Fibroblast of skin of back (primary cell): ENCODE data around the gene CYP4F3.
"Not testable (repeated sequence)": the region's sequence is repeated elsewhere in the genome, so short reads cannot be mapped to it uniquely, and the experiment has no call there.

ENCODE experiments used
- DNase-seq: peaks from one replicate; pipeline ENCODE4 v3.0.0-alpha.2; 2013

CYP4F3 gene

DNA sequence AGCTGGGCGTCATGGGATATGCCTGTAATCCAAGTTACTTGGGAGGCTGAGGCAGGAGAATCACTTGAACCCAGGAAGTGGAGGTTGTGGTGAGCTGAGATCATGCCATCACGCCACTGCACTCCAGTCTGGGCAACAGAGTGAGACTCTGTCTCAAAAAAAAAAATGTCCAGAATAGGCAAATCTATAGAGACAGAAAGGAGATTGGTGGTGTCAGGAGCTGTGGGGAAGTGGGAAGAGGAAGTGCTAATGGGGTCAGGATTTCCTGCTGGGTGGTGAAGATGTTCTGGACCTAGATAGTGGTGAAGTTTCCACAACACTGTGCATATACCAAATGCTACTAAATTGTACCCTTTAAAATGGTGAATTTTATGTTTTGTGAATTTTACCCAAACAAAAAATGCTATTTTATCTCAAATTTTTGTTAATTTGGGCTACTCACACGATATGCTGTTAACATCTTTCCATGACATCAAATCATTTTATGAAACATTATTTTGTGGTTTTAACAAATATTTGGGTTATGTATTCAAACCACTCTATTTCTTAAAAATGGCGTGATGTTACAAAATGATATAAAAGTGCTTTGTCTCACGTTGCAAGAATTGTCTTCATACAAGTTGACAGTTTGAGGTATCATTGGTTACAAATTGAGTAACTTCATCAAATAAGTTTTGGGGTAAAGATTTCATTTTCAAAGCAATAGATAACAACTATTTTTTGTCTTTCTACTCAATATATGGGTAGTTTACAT, 7.4 kb upstream of the CYP4F3 start:
- DNase-seq, result no peak

DNA sequence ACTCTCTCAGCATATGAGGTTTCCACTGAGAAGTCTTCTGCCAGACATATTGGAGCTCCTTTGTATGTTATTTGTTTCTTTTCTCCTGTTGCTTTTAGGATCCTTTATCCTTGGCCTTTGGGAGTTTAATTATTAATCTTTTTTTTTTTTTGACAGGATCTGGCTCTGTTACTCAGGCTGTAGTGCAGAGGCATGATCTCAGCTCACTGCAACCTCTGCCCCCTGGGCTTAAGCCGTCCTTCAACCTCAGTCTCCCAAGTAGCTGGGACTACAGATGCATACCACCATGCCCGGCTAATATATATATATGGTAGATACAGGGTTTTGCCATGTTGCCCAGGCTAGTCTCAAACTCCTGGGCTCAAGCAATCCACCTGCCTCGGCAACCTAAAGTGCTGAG, 6.6 kb upstream of the CYP4F3 start:
- no peak for DNase-seq

DNA sequence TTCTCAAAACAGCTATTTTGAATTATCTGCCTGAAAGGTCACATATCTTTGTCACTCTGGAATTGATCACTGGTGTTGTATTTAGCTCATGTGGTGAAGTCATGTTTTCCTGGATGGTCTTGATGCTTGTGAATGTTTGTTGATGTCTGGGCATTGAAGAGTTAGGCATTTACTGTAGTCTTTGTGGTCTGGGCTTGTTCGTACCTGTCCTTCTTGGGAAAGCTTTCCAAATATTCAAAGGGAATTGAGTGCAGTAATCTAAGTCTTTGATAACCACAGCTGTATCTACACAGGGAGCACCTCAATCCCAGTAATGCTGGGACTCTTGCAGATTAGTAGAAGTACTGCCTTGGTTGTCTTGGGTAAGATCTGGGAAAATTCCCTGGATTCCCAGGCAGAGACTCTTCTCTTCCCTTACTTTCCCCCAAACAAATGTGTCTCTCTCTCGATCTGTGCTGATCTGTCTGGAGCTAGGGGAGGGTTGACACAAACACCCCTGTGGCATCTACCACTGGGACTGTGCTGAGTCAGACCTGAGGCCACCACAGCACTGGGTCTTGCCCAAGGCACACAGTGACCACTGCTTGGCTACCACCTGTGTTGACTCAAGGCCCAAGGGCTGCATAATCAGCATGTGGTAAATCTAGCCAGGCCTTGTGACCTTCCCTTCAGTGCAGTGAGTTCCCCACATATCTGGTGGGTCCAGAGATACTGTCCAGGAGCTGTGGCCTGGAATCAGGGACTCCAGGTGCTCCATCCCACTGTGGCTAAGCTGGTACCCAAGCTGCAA, 5.5 kb upstream of the CYP4F3 start:
- DNase-seq, result no peak

DNA sequence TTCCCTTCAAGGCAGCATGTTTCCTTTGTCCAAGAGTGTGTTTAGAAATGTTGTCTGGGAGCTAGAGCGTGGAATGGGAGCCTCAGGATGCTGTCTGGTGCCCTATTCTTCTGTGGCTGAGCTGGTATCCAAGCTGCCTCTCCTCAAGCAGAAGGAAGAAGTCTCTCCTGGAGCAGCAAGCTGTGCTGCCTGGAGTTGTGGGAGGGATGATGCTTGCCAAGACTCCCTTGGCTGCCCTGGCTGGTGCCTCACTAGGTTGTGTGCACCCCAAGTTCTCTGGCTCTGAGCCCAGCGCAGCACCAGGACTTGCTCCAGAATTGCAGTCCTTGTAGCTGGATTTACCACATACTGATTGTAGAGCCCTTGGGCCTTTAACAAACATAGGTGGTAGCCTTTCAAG, 4.7 kb upstream of the CYP4F3 start:
- DNase-seq, result no peak

DNA sequence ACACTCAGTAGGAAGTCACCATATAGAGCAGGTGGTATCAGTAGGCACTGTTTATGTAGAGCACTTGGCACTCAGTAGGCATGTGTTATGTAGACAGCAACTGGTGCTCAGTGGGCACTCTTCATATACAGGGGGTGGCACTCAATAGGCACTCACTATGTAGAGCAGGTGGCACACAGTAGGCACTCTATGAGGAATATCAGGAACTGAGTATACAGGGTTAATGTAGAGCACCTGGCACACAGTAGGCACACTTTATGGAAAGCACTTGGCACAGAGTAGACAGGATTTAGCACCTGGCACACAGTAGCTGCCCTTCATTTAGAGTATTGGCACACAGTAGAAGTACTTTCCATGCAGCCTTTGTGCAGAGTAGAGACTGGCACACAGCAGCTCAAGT, 1.1 kb upstream of the CYP4F3 start:
- no peak for DNase-seq

DNA sequence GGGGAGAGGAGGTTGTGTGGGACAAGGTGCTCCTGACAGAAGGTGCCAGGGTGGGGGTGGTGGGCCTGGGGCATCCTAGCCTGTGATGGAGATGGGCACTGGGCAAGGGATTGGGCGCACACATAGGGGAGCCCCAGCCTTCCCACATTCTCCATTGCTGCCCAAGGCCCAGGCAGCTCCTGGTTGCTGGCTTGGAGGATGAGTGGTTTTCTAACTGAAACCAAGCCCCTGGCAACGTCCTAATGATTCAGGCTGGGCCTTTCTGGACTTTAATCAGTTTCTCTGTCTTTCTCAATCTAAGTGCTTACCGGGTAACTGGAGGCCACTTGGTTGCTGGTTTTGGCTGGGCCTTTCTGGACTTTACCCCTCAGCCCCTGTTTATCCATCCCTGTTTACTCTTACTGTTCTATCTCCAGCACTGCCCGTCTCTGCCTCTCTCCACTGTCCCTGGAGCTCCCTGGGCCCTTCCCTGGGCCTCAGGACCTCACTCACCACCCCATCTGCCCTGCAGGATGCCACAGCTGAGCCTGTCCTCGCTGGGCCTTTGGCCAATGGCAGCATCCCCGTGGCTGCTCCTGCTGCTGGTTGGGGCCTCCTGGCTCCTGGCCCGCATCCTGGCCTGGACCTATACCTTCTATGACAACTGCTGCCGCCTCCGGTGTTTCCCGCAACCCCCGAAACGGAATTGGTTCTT, 354 bp downstream of the CYP4F3 start:
- no peak for DNase-seq

DNA sequence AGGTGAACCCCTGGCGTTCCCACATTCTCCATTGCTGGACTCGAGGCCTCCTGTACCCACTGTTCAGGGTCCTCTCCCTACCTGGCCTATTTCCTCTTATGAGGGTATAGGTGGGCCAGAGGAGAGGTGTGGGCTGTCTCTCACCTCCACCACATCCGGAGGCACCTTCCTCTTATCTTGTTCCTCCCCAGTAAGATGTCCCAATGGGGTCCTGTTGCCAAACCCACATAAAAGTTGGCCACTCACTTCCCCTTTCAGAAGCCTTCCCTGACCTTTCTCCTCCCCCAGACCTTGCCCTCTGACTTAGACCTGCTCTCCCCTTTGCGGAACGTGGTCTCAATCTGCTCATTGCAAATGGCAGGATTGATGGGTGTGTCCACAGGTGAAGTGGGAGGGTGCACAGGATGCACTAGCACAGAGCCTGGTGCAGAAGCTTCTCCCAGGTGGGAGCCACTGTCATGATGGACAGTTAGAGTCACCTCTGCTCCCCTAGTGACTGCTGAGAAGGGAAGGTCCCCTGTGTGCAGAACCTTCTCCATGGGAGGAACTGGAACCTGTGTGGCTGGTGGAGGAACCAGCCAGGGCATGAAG, 1.3 kb downstream of the CYP4F3 start:
- DNase-seq, result no peak

DNA sequence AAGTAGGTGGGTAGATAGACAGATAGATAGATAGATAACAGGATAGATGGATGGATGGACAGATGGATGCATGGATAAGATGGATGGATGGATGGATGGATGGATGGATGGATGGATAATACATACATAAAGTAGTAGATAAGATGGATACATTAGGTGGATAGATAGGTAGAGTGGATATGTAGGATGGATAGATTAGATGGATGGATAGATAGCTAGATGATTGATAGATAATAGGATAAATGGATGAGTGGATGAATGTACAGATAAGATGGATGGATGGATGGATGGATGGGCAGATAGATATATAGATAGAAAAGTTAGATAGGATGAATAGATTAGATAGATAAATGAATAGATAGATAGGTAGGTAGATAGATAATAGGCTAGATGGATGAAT, 2.1 kb downstream of the CYP4F3 start:
- no peak for DNase-seq

DNA sequence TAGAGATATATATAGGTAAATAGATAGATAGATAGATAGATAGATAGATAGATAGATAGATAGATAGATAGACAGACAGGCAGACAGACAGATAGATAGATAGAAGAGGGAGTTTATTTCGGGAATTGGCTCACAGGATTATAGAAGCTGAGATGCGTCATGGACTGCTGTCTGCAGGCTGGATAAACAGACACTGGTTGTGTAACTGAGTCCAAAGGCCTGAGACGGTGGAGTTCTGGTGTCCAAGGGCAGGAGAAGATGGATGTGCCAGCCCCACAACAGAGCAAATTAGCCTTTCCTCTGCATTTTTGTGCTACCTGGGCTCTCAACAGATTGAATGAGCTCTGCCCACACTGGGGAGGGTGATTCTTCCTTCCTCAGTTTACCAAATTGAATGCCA, 2.7 kb downstream of the CYP4F3 start:
- DNase-seq, result no peak

DNA sequence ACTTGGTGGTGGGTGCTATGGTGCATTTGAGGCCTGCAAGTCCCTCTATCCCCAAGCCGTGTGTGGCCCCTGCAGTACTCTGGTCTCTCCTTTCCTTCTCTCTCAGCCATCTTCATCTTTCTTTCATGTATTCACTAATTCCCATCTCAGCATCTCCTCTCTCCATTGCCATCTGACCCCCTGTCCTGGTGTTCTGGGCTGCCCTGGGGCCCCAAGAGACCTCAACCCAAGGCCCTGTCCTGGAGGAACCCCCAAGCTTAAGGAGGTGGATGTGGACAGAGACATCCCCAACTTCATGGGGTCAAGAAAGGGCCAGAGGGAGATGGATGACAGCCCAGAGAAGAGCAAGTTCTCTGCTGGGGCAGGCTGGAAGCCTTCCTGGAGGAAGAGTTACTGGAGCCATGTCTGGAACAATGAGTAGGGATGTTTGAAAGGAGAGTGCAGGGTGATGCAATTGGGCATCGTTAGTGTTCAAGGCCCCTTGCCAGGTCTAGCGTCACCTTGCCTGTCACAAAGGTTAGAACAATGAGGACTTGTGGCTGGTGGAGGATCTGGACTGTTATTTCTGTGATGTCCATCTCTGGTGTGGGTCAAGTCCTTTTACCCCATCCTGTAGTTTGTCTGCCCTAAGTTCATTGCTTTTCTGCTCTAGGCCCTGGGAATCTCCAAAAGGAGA, 3.5 kb downstream of the CYP4F3 start:
- DNase-seq, result no peak

DNA sequence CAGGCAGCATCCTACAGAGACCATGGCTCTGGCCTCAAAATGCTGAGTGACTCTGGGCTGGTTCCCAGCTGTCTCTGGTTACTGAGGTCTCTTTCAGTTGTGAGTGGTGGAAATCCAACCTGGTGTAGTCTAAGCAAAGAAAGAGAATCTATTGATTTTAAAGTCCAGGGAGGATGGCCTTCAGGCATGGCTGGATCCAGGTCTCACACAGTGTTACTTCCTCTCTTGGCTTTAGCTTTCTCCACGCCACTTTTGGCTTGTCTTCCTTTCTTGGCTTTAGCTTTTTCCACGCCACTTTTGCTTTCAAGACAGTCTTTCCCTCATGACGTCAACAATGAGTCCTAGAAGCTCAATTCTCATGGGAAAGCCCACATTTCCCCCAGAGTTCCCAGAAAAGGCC, 4.1 kb downstream of the CYP4F3 start:
- no peak for DNase-seq

DNA sequence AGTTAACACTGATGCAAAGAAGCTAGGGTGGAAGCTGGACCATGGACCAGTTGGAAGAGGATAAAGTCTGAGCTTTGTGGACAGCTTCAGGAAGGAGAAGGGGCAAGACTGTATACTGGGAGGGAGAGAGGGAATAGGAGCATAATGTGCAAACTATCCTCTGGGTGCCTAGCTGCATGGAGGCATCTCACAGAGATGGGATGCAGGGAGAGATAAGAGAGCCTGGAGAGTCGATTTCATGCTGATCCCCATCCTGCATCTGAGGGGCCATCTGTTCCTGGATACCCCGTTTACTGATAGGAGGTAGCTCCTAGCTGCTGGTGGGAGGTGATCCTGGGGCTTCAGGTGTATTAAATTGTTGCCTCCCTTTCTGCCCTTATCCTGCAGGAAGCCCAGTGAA, 8.8 kb downstream of the CYP4F3 start:
- DNase-seq, result no peak

DNA sequence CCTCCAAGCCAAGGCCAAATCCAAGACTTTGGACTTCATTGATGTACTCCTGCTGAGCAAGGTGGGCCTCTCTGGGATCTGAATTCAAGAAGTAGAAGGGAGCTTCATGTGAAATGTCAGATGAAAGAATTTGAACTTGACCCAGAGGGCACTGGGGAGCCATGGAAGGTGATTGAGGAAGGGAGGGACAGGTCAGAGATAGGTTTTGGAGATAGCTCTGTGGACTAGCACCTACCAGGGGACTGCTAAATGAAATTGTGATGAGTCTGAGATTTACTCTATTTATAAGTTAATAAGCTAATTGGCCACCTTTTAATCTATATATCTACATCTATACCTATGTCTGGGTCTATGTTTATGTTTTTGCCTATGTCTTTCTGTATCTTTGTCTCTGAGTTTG, 9.4 kb downstream of the CYP4F3 start:
- DNase-seq, result not testable (repeated sequence)

DNA sequence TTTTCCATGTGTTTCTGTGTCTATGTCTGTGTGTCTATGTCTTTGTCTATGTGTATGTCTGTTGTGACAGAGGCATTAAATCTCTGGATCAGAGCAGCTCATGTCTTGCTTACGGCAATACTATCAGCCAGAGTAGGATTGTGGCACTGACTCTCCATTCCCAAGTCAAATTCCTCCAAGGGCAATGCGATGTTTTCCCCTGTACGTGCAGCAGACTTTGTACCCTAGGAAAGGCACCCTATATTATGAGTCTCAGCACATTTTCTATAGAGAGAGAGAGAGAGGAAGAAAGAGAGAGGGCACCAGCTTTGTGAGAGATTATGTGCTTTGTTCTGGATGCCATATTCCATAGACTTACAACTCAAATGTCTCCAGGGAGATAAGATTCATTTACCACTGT, 11.1 kb downstream of the CYP4F3 start:
- DNase-seq, result no peak

DNA sequence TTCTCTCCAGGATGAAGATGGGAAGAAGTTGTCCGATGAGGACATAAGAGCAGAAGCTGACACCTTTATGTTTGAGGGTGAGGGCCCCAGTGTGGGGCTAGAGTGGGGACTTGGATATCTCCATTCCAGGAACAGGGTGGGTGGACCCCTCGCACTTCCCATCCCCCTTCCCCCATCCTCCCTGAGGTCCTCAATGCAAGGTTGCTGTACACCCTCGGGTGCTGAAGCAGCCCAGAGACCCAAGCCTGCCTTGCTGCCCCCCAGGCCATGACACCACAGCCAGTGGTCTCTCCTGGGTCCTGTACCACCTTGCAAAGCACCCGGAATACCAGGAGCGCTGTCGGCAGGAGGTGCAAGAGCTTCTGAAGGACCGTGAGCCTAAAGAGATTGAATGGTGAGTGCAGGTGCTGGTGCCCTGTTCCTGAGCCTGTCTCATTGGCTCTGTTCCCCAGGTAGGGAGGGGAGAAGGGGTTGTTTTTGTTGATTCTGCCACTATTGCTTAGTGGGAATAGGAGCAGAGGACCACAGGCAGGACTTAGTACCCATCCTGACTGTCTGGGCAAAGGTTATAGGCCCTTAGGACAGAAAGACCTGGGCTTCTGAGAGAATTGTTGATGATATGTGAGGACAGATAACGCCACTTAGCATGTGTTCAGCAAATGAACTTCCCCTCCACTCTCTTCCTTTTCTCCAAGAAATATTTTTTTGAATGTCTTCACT, 12.0 kb downstream of the CYP4F3 start:
- DNase-seq, result no peak

DNA sequence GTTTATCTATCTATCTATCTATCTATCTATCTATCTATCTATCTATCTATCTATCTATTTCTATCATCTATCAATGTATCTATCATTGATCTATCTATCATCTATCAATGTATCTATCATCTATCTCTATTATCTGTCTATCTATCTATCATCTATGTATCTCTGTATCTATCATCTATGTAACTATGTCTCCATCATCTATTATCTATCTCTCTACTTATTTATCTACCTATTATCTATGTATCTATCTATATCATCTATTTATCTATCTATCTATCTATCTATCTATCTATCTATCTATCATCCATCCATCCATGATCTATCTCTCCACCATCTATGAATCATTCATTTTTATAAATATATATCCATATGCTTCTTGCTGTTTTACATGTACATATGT, 15.8 kb downstream of the CYP4F3 start:
- no peak for DNase-seq

DNA sequence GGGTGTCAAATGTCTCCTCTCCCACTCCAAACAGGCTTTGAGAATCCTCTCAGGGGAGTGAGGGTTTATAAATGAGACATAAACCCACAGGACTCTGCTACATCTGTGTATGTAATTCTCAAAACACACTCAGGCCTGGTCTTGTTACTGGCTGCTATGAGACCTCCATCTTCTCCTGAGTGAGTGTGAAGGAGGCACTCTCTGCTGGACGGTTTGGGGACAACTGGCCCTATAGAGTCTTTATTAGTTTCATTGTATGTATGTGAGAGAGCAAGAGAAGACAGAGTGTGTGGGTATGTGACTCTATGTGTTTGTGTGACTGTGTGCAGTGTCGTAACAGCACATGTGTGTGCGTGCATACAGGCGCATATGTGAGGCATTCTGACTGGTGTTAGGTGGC, 22.6 kb downstream of the CYP4F3 start:
- no peak for DNase-seq

DNA sequence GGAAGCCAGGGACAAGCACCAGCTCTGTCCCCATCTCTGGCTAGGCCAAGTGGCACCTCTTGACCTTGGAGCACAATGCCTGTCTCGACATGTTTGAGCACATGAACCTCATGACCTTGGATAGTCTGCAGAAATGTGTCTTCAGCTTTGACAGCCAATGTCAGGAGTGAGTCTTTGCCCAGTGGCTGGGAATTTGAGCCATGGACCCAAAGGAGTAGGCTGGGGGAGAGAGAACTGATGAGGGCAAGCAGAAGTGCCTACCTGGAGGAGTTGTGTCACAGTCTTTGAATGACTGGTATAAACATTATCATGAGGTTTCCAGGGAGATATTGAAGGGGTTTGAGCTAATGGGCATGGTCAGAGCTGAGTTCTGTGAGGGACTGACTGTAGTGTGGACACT, 25.5 kb downstream of the CYP4F3 start:
- DNase-seq, result no peak

DNA sequence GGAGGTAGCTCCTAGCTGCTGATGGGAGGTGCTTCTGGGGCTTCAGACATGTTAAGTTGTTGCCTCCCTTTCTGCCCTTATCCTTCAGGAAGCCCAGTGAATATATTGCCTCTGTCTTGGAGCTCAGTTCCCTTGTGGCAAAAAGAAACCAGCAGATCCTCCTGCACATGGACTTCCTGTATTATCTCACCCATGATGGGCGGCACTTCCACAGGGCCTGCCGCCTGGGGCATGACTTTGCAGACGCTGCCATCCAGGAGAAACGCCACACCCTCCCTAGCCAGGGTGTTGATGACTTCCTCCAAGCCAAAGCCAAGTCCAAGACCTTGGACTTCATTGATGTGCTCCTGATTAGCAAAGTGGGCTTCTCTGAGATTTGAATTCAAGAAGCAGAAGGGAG, 26.2 kb downstream of the CYP4F3 start:
- no peak for DNase-seq

DNA sequence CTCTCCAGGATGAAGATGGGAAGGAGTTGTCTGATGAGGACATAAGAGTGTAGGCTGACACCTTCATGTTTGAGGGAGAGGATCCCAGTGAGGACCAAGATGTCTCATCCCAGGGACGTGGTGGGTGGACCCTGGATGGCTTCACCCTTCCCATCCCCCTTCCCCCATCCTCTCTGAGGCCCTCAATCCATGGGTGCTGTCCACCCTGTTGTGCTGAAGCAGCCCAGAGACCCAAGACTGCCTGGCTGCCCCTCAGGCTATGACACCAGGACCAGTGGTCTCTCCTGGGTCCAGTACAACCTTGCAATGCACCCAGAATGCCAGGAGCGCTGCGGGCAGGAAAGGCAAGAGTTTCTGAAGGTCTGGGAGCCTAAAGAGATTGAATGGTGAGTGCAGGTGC, 28.7 kb downstream of the CYP4F3 start:
- no peak for DNase-seq

DNA sequence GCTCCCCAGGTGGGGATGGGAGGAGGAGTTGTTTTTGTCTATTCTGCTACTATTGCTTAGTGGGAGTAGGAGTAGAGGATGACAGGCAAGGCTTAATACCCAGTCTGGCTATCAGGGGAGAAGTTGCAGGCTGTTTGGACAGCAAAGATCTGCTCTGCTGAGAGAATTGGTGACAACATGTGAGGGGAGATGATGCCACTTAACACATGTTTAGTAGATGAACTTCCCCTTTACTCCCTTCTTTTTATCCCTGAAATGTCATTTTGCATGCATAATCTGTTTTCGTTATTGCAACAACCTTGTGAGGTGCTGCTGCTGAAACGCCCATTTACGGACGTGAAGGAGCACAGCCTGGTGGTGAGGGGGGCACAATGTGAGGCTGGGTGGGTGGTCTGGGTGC, 29.2 kb downstream of the CYP4F3 start:
- no peak for DNase-seq

DNA sequence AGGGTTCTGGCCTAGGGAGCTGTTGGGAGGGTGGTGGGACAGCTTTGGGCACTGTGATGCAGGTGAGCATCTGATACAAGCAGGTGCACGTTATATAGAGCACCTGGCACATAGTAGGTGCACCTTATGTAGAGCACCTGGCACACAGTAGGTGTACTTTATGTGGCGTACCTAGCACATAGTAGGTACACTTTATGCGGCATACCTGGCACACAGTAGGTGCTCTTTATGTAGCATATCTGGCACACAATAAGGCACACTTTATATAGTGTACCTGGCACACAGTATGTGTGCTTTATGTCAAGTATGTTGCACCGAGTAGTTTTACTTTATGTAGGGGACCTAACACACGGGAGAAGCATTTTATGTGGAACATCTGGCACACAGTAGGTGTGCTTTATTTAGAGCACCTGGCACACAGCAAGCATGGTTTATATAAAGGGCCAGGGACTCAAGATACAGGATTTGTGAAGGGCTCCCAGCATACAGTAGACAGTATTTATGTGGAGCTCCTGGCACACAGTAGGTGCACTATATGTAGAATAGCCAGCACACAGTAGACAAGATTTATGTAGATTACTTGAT, 30.6 kb downstream of the CYP4F3 start:
- DNase-seq, result no peak
